HepG2 (cell line): ENCODE measurements around the gene TMEM151A. TPM values are rescaled to one million over a fixed set of nuclear protein-coding genes. Genes with fewer than 3 reads are reported as not detected.

Experiments
- CENPT ChIP-seq: sonication (generic); formaldehyde crosslinking; IDR thresholded peaks from 2 replicates; pipeline ENCODE4 v1.8.0; 2022; ENCODE audit warnings: low read depth, mild to moderate bottlenecking, moderate library complexity, missing genetic modification reagents
- FIP1L1 ChIP-seq: fragments of 200-400 bp; formaldehyde crosslinking; IDR thresholded peaks from 2 replicates; pipeline ENCODE4 v1.6.1; 2018; ENCODE audit warnings: low read depth, mild to moderate bottlenecking, low read length, moderate library complexity, borderline replicate concordance; ENCODE audit not compliant: insufficient read depth
- KMT2B ChIP-seq: IDR thresholded peaks from 2 replicates; pipeline ENCODE4 v1.6.1; 2016; ENCODE audit warnings: missing genetic modification reagents, missing compliant biosample characterization
- PITX1 ChIP-seq: sonication (generic); formaldehyde crosslinking; IDR thresholded peaks from 2 replicates; pipeline ENCODE4 v1.5.1; 2020; ENCODE audit warnings: mild to moderate bottlenecking, missing genetic modification reagents
- POLR2A ChIP-seq, 2 experiments: IDR thresholded peaks; 2 replicates each; pipeline ENCODE4 v1.6.1; 2011; ENCODE audit warnings: low read depth in 2 of 2, low read length in 2 of 2, mild to moderate bottlenecking in 1 of 2, moderate library complexity in 1 of 2; ENCODE audit not compliant: insufficient read depth in 1 of 2
- RFXAP ChIP-seq: sonication (generic); formaldehyde crosslinking; IDR thresholded peaks from 2 replicates; pipeline ENCODE4 v1.4.0; 2020; ENCODE audit warnings: missing genetic modification reagents, borderline replicate concordance
- SOX13 ChIP-seq, 3 experiments: fragments of 450-650 bp in 1 of 3; sonication (generic) in 1 of 3; formaldehyde crosslinking in 1 of 3; IDR thresholded peaks in 2 of 3; conservative IDR thresholded peaks in 1 of 3; 2 replicates each; pipeline versions ENCODE4 v1.5.0 to v1.6.1; 2016 to 2020; ENCODE audit warnings: antibody characterized with exemption in 1 of 3, mild to moderate bottlenecking in 1 of 3, missing compliant biosample characterization in 1 of 3, missing genetic modification reagents in 1 of 3, moderate library complexity in 1 of 3
- SP5 ChIP-seq: IDR thresholded peaks from 2 replicates; pipeline ENCODE4 v1.6.1; 2016; ENCODE audit warnings: low read depth, borderline replicate concordance
- SSRP1 ChIP-seq: IDR thresholded peaks from 2 replicates; pipeline ENCODE4 v1.6.1; 2016; ENCODE audit warnings: control low read depth
- TSC22D2 ChIP-seq: sonication (generic); formaldehyde crosslinking; IDR thresholded peaks from 2 replicates; pipeline ENCODE4 v1.5.1; 2020; ENCODE audit warnings: missing genetic modification reagents, mild to moderate bottlenecking, borderline replicate concordance
- ZNF326 ChIP-seq: sonication (generic); formaldehyde crosslinking; IDR thresholded peaks from 2 replicates; pipeline ENCODE4 v1.4.0; 2020; ENCODE audit warnings: missing genetic modification reagents, borderline replicate concordance
- ZNF460 ChIP-seq: sonication (generic); formaldehyde crosslinking; IDR thresholded peaks from 2 replicates; pipeline ENCODE4 v1.5.1; 2020; ENCODE audit warnings: missing genetic modification reagents, mild to moderate bottlenecking, borderline replicate concordance
- ZNF496 ChIP-seq: sonication (generic); formaldehyde crosslinking; IDR thresholded peaks from 2 replicates; pipeline ENCODE4 v1.8.1; 2023; ENCODE audit warnings: mild to moderate bottlenecking, moderate library complexity, missing genetic modification reagents; ENCODE audit not compliant: insufficient replicate concordance
- polyA plus RNA-seq, 8 experiments: library from polyadenylated mRNA; depleted of rRNA in 3 of 8; stranded (reverse) in 7 of 8; unstranded in 1 of 8; fragments of >200 nt; fragmentation: Illumina TruSeq in 4 of 8; extraction: Trizol in 4 of 8; gene quantifications; 2 replicates each; pipeline versions ENCODE4 v1.2.1 to v1.2.3, GENCODE V29; 2011 to 2016; ENCODE audit warnings: low read depth in 4 of 8, missing spikeins in 1 of 8, mixed read lengths in 1 of 8; ENCODE audit not compliant: insufficient read depth in 1 of 8
- total RNA-seq, 5 experiments: library from RNA; depleted of rRNA; stranded (reverse); fragments of >200 nt; fragmentation: Illumina TruSeq; extraction: Trizol; gene quantifications; 2 replicates each; pipeline ENCODE4 v1.2.3, GENCODE V29; 2016; ENCODE audit warnings: low read depth in 1 of 5
- TF ChIP-seq, protein P1 (sequence below): sonication (generic); formaldehyde crosslinking; IDR thresholded peaks from 2 replicates; pipeline ENCODE4 v1.5.1; 2020; ENCODE audit warnings: mild to moderate bottlenecking, missing genetic modification reagents
- TF ChIP-seq, protein P2 (sequence below): IDR thresholded peaks from 2 replicates; pipeline ENCODE4 v1.6.1; 2012; ENCODE audit warnings: low read length, improper control_type of control experiment
- TF ChIP-seq, protein P3 (sequence below): sonication (generic); formaldehyde crosslinking; IDR thresholded peaks from 2 replicates; pipeline ENCODE4 v1.5.0; 2020; ENCODE audit warnings: mild to moderate bottlenecking, missing genetic modification reagents, borderline replicate concordance

Gene TMEM151A
- total and polyA plus RNA-seq, 2 of the 13 experiments (the other 11 are each of a cell fraction or from before 2014, with no cell fraction given): 0.18 to 0.33 TPM

DNA sequence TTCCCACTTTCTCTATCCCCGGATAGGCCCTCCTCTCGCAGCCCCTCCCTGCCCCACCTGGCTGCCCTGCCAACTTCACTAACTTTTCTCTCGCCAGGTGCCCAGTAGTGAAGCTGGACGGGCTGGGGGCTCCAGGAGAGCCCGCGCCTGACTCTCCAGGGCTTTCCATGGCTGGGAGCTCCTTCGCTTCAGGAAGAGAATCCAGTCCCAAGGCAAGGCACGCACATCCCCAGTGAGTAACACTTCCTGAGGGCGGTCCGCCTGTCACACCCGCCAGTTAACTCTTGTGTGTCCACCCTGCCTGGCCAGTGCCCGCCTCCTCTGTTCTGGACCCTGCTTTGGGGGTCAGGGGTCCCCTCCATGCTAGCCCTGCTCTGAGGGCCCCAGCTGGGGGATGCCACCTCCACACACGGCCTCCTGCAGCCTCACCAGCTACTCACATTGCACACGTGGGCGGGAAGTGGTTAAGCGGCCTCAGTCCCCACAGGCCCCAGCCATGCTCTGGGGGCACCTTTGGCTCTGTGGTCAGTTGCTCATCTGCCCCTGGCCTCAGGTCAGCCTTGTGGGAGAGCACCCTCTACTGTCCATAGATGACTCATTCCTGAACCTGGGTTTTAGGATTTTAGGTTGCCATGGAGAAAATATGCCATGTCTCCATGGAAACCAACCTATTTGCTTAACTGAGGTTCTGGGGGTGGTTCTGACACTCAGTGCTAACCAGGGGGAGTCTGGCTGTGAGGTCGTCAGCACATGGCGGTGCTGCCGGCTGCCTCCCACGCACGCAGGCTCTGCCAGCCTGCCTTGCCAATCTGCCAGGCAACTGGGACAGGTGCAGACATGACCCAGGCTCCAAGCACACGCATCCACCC is 44.8 kb downstream of the TMEM151A start, which contains the start of gene RIN1 (continued):
- TF ChIP-seq, protein P1, sequence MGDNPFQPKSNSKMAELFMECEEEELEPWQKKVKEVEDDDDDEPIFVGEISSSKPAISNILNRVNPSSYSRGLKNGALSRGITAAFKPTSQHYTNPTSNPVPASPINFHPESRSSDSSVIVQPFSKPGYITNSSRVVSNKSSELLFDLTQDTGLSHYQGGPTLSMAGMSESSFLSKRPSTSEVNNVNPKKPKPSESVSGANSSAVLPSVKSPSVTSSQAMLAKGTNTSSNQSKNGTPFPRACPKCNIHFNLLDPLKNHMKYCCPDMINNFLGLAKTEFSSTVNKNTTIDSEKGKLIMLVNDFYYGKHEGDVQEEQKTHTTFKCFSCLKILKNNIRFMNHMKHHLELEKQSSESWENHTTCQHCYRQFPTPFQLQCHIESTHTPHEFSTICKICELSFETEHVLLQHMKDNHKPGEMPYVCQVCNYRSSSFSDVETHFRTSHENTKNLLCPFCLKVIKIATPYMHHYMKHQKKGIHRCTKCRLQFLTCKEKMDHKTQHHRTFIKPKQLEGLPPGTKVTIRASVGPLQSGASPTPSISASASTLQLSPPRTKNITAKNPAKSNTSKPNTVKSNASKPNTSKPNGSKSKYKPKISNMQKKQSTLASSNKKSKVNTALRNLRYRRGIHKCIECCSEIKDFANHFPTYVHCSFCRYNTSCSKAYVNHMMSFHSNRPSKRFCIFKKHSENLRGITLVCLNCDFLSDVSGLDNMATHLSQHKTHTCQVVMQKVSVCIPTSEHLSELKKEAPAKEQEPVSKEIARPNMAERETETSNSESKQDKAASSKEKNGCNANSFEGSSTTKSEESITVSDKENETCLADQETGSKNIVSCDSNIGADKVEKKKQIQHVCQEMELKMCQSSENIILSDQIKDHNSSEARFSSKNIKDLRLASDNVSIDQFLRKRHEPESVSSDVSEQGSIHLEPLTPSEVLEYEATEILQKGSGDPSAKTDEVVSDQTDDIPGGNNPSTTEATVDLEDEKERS (CRISPR knock-in tag): peak; percentile 71; the same call in 1 of the 2 replicates
- TF ChIP-seq RFXAP (no peak), KMT2B (peak; percentile 67), POLR2A (IDR thresholded peaks at IDR 0.05; ENCODE audit: insufficient read depth in 1 of 2, low read depth in 2 of 2, low read length in 2 of 2) (0 out of 4 replicates have a peak, but pooled peaks of 1 of the 2 experiments have one; percentile 29), PITX1 (CRISPR knock-in tag) (peak; percentile 87), FIP1L1 (peak; percentile 40; the same call in 1 of the 2 replicates), ZNF326 (CRISPR knock-in tag) (no peak), SSRP1 (CRISPR knock-in tag) (peak; percentile 46; the same call in 1 of the 2 replicates), SP5 (CRISPR knock-in tag) (peak; percentile 93), ZNF496 (CRISPR knock-in tag) (no peak), SOX13 (IDR thresholded peaks at IDR 0.05) (no peak), SOX13 (CRISPR knock-in tag; conservative IDR thresholded peaks at IDR 0.05 in 1 of 2, IDR thresholded peaks at IDR 0.05 in 1 of 2) (peak in 1 of 2 experiments; percentile 37; a peak in 2 of 4 replicates), TSC22D2 (0 out of 2 replicates have a peak, but pooled peaks have one; percentile 87), CENPT (CRISPR knock-in tag) (no peak), ZNF460 (no peak)
- TF ChIP-seq, protein P2, sequence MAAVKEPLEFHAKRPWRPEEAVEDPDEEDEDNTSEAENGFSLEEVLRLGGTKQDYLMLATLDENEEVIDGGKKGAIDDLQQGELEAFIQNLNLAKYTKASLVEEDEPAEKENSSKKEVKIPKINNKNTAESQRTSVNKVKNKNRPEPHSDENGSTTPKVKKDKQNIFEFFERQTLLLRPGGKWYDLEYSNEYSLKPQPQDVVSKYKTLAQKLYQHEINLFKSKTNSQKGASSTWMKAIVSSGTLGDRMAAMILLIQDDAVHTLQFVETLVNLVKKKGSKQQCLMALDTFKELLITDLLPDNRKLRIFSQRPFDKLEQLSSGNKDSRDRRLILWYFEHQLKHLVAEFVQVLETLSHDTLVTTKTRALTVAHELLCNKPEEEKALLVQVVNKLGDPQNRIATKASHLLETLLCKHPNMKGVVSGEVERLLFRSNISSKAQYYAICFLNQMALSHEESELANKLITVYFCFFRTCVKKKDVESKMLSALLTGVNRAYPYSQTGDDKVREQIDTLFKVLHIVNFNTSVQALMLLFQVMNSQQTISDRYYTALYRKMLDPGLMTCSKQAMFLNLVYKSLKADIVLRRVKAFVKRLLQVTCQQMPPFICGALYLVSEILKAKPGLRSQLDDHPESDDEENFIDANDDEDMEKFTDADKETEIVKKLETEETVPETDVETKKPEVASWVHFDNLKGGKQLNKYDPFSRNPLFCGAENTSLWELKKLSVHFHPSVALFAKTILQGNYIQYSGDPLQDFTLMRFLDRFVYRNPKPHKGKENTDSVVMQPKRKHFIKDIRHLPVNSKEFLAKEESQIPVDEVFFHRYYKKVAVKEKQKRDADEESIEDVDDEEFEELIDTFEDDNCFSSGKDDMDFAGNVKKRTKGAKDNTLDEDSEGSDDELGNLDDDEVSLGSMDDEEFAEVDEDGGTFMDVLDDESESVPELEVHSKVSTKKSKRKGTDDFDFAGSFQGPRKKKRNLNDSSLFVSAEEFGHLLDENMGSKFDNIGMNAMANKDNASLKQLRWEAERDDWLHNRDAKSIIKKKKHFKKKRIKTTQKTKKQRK: no peak
- TF ChIP-seq, protein P3, sequence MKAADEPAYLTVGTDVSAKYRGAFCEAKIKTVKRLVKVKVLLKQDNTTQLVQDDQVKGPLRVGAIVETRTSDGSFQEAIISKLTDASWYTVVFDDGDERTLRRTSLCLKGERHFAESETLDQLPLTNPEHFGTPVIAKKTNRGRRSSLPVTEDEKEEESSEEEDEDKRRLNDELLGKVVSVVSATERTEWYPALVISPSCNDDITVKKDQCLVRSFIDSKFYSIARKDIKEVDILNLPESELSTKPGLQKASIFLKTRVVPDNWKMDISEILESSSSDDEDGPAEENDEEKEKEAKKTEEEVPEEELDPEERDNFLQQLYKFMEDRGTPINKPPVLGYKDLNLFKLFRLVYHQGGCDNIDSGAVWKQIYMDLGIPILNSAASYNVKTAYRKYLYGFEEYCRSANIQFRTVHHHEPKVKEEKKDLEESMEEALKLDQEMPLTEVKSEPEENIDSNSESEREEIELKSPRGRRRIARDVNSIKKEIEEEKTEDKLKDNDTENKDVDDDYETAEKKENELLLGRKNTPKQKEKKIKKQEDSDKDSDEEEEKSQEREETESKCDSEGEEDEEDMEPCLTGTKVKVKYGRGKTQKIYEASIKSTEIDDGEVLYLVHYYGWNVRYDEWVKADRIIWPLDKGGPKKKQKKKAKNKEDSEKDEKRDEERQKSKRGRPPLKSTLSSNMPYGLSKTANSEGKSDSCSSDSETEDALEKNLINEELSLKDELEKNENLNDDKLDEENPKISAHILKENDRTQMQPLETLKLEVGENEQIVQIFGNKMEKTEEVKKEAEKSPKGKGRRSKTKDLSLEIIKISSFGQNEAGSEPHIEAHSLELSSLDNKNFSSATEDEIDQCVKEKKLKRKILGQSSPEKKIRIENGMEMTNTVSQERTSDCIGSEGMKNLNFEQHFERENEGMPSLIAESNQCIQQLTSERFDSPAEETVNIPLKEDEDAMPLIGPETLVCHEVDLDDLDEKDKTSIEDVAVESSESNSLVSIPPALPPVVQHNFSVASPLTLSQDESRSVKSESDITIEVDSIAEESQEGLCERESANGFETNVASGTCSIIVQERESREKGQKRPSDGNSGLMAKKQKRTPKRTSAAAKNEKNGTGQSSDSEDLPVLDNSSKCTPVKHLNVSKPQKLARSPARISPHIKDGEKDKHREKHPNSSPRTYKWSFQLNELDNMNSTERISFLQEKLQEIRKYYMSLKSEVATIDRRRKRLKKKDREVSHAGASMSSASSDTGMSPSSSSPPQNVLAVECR (CRISPR knock-in tag): peak; percentile 97; the same call in 1 of the 2 replicates
